Activated CD4-positive, alpha-beta memory T cell treated with anti-CD3 and anti-CD28 coated beads, Interleukin-2, amount 10 ng/mL, durations not matched to agents 7 days and 5 days (primary cell): ENCODE results near the gene UXS1. TPM values are rescaled to one million over a fixed set of nuclear protein-coding genes. Genes with fewer than 3 reads are reported as not detected.
A peak's percentile ranks its signal among the peaks of the same experiment; 100 is the strongest.

Experiments used
- CTCF ChIA-PET: fragments of 350-600 bp; sonication (Branson Sonifier 250); formaldehyde crosslinking; loops from one replicate; lab custom pipeline; 2021; ENCODE audit warnings: antibody characterized with exemption, inconsistent platforms; lab: Charles Lee
- POLR2A ChIA-PET: fragments of 350-600 bp; sonication (Branson Sonifier 250); formaldehyde crosslinking; loops from one replicate; lab custom pipeline; 2021; ENCODE audit warnings: antibody characterized with exemption; lab: Charles Lee
- DNase-seq: peaks from one replicate; pipeline ENCODE4 v3.0.0-alpha.2; 2020
- H3K27ac Mint-ChIP-seq: one replicate; pipeline ENCODE4 v1.8.0; 2021; ENCODE audit warnings: mild to moderate bottlenecking, mixed read lengths
- H3K27me3 Mint-ChIP-seq: one replicate; pipeline ENCODE4 v1.8.0; 2021; ENCODE audit warnings: mixed read lengths
- H3K36me3 Mint-ChIP-seq: one replicate; pipeline ENCODE4 v1.8.0; 2021; ENCODE audit warnings: low read depth, mixed read lengths
- H3K4me1 Mint-ChIP-seq: one replicate; pipeline ENCODE4 v1.8.0; 2021; ENCODE audit warnings: mixed read lengths
- H3K4me3 Mint-ChIP-seq: one replicate; pipeline ENCODE4 v1.8.0; 2021; ENCODE audit warnings: mild to moderate bottlenecking, mixed read lengths
- H3K9me3 Mint-ChIP-seq: one replicate; pipeline ENCODE4 v1.8.0; 2021; ENCODE audit warnings: mixed read lengths
- total RNA-seq, 2 experiments: library from RNA; stranded (reverse); gene quantifications; one replicate each; pipeline ENCODE4 v1.2.3, GENCODE V29; 2021

The UXS1 gene
- total RNA-seq, 2 experiments from 2014 or later = 74.4 to 74.6 TPM

- DNase-seq = peak; percentile 78
- no peaks in the 10 kb centered on the region for H3K27me3 Mint-ChIP-seq
- ChIA-PET POLR2A (interaction anchor here (0.7 to 1.8 kb wide), 5 partner anchors 11 to 259 kb away, joined by 3 to 5 read pairs (median 3); no protein-coding TSS in a partner anchor), CTCF (interaction anchor here (1.1 to 2.5 kb wide), 3 partner anchors 27 to 91 kb away, joined by 3 to 10 read pairs (median 3); no protein-coding TSS in a partner anchor)
- peaks cover 76% of the 10 kb centered on the region for H3K4me1 Mint-ChIP-seq
- peaks cover 5% of the 10 kb centered on the region for H3K9me3 Mint-ChIP-seq
- peaks cover 11% of the 10 kb centered on the region for H3K36me3 Mint-ChIP-seq
- peak overlapping the region; percentile 33 for H3K4me3 Mint-ChIP-seq
- H3K27ac Mint-ChIP-seq = peak overlapping the region; percentile 96
Observed at GRCh38 chr2:106057206-106057605, 136.9 kb downstream of the UXS1 start.

GRCh38 chr2:106054880-106055655, 139.0 kb downstream of the UXS1 start:
- Mint-ChIP-seq H3K4me1 (peaks cover 81% of the 10 kb centered on the region), H3K36me3 (peaks cover 7% of the 10 kb centered on the region), H3K4me3 (no peak overlapping the region), H3K9me3 (peaks cover 4% of the 10 kb centered on the region), H3K27ac (peak overlapping the region; percentile 68), H3K27me3 (no peaks in the 10 kb centered on the region)
- POLR2A ChIA-PET = interaction anchor here (1.1 kb wide), 2 partner anchors 42 to 128 kb away, joined by 3 to 4 read pairs; no protein-coding TSS in a partner anchor
- CTCF ChIA-PET = no interaction called here
- DNase-seq = peak; percentile 58

GRCh38 chr2:106054321-106054720, 139.8 kb downstream of the UXS1 start:
- H3K36me3 Mint-ChIP-seq = peaks cover 6% of the 10 kb centered on the region
- no peak for DNase-seq
- H3K4me3 Mint-ChIP-seq = no peak overlapping the region
- peaks cover 74% of the 10 kb centered on the region for H3K4me1 Mint-ChIP-seq
- CTCF ChIA-PET = no interaction called here
- POLR2A ChIA-PET = interaction anchor here (1.1 kb wide), 1 partner anchor 127 kb away, joined by 3 read pairs; no protein-coding TSS in a partner anchor
- peaks cover 3% of the 10 kb centered on the region for H3K9me3 Mint-ChIP-seq
- no peaks in the 10 kb centered on the region for H3K27me3 Mint-ChIP-seq
- H3K27ac Mint-ChIP-seq = no peak overlapping the region

GRCh38 chr2:106053581-106053980, 140.5 kb downstream of the UXS1 start:
- Mint-ChIP-seq H3K4me3 (no peak overlapping the region), H3K27ac (no peak overlapping the region), H3K4me1 (peaks cover 67% of the 10 kb centered on the region), H3K9me3 (peaks cover 3% of the 10 kb centered on the region), H3K36me3 (peaks cover 3% of the 10 kb centered on the region), H3K27me3 (peaks cover 7% of the 10 kb centered on the region)
- POLR2A ChIA-PET = no interaction called here
- no peak for DNase-seq
- CTCF ChIA-PET = interaction anchor here (1.1 kb wide), 1 partner anchor 9 kb away, joined by 3 read pairs; no protein-coding TSS in a partner anchor

GRCh38 chr2:106053116-106053515, 141.0 kb downstream of the UXS1 start:
- no peak for DNase-seq
- CTCF ChIA-PET = interaction anchor here (1.1 kb wide), 1 partner anchor 10 kb away, joined by 3 read pairs; no protein-coding TSS in a partner anchor
- H3K4me3 Mint-ChIP-seq = no peak overlapping the region

GRCh38 chr2:106044859-106045258, 149.2 kb downstream of the UXS1 start:
- no peaks in the 10 kb centered on the region for H3K4me1 Mint-ChIP-seq
- H3K9me3 Mint-ChIP-seq = no peaks in the 10 kb centered on the region
- no peaks in the 10 kb centered on the region for H3K36me3 Mint-ChIP-seq
- DNase-seq = no peak
- no peak overlapping the region for H3K4me3 Mint-ChIP-seq
- no peak overlapping the region for H3K27ac Mint-ChIP-seq
- peaks cover 11% of the 10 kb centered on the region for H3K27me3 Mint-ChIP-seq
- CTCF ChIA-PET = no interaction called here
- POLR2A ChIA-PET = no interaction called here

More at GRCh38 chr2:106053116-106053515, 141.0 kb downstream of the UXS1 start:
- peaks cover 62% of the 10 kb centered on the region for H3K4me1 Mint-ChIP-seq
- peaks cover 3% of the 10 kb centered on the region for H3K36me3 Mint-ChIP-seq
- H3K27ac Mint-ChIP-seq = no peak overlapping the region
- peaks cover 3% of the 10 kb centered on the region for H3K9me3 Mint-ChIP-seq
- peaks cover 9% of the 10 kb centered on the region for H3K27me3 Mint-ChIP-seq
- POLR2A ChIA-PET = no interaction called here

- Mint-ChIP-seq H3K27me3 (peaks cover 8% of the 10 kb centered on the region), H3K4me3 (no peak overlapping the region), H3K9me3 (no peaks in the 10 kb centered on the region), H3K36me3 (no peaks in the 10 kb centered on the region), H3K4me1 (no peaks in the 10 kb centered on the region), H3K27ac (no peak overlapping the region)
- ChIA-PET POLR2A (no interaction called here), CTCF (no interaction called here)
- no peak for DNase-seq
Observed at GRCh38 chr2:106044021-106044420, 150.1 kb downstream of the UXS1 start.
